Ishikawa (cell line): ENCODE results near the gene TBC1D1.
A peak's percentile ranks its signal among the peaks of the same experiment; 100 is the strongest.

ENCODE experiments used
- CEBPB ChIP-seq: IDR thresholded peaks from 2 replicates; pipeline ENCODE4 v1.6.1; 2012
- CREB1 ChIP-seq: IDR thresholded peaks from 2 replicates; pipeline ENCODE4 v1.6.1; 2012; ENCODE audit warnings: low read depth
- EGR1 ChIP-seq: IDR thresholded peaks from 2 replicates; pipeline ENCODE4 v1.6.1; 2012
- EP300 ChIP-seq: IDR thresholded peaks from 2 replicates; pipeline ENCODE4 v1.6.1; 2012; ENCODE audit warnings: borderline replicate concordance
- FOXM1 ChIP-seq: IDR thresholded peaks from 2 replicates; pipeline ENCODE4 v1.6.1; 2012; ENCODE audit warnings: low read depth, borderline replicate concordance
- NFIC ChIP-seq: IDR thresholded peaks from 2 replicates; pipeline ENCODE4 v1.6.1; 2012
- RAD21 ChIP-seq: IDR thresholded peaks from 2 replicates; pipeline ENCODE4 v1.6.1; 2012; ENCODE audit warnings: low read depth
- TAF1 ChIP-seq: IDR thresholded peaks from 2 replicates; pipeline ENCODE4 v1.6.1; 2012; ENCODE audit warnings: low read depth, mild to moderate bottlenecking
- TCF12 ChIP-seq: IDR thresholded peaks from 2 replicates; pipeline ENCODE4 v1.6.1; 2012; ENCODE audit warnings: low read depth
- TEAD4 ChIP-seq: IDR thresholded peaks from 2 replicates; pipeline ENCODE4 v1.6.1; 2012
- YY1 ChIP-seq: IDR thresholded peaks from 2 replicates; pipeline ENCODE4 v1.6.1; 2012; ENCODE audit warnings: low read depth
- ZBTB7A ChIP-seq: IDR thresholded peaks from 2 replicates; pipeline ENCODE4 v1.6.1; 2012; ENCODE audit warnings: low read depth
- TF ChIP-seq, protein P1 (sequence below): IDR thresholded peaks from 2 replicates; pipeline ENCODE4 v1.6.1; 2012
- TF ChIP-seq, protein P2 (sequence below): IDR thresholded peaks from 2 replicates; pipeline ENCODE4 v1.6.1; 2012
- TF ChIP-seq, protein P3 (sequence below): IDR thresholded peaks from 2 replicates; pipeline ENCODE4 v1.6.1; 2012; ENCODE audit warnings: low read depth, mild to moderate bottlenecking

TBC1D1 gene

DNA sequence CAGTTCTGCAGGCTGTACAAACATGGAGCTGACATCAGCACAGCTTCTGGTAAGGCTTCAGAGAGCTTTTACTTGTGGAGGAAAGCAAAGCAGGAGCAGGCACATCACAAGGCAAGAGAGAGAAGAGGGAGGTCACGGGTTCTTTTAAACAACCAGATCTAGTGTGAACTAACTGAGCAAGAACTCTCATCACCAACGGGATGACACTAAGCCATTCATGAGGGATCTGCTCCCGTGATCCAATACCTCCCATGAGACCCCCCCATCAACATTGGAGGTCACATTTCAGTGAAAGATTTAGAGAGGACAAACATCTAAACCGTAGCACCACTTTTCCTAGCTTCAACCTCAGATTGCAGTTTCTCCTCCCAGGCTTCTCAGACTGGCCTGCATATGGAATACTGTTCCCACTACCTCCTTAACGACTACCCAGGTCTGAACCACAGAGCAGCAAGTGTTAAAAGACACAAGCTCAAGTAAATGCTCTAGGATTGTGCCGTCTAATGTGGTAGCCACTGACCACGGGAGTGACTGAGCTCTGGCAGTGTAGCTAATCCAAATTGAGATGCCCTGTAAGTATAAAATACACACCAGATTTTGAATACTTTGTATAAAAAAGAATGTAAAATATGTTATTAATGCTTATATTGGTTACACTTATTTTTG lies 262.0 kb downstream of the TBC1D1 start:
- no peak for TF ChIP-seq TCF12
- TF ChIP-seq ZBTB7A: no peak
- TF ChIP-seq RAD21: no peak
- TF ChIP-seq YY1: no peak
- TF ChIP-seq TAF1: no peak
- TF ChIP-seq EGR1: no peak
- TF ChIP-seq FOXM1: no peak
- no peak for TF ChIP-seq CREB1

DNA sequence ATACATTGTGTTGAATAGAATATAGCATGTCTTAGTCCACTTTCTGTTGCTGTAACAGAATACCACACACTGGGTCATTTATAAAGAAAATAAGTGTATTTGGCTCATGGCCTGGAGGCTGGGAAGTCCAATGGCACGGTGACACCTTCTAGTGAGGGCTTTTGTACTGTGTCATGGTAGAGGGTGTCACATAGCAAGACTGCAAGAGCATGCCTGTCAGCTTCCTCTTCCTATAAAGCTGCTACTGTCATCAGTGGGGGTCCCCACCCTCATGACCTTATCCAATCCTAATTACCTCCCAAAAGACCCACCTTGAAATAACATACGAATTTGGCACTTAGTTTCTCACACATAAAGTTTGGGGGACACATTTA lies 262.5 kb downstream of the TBC1D1 start:
- TF ChIP-seq TCF12: no peak
- TF ChIP-seq EGR1: no peak
- no peak for TF ChIP-seq CREB1
- TF ChIP-seq, protein P1, sequence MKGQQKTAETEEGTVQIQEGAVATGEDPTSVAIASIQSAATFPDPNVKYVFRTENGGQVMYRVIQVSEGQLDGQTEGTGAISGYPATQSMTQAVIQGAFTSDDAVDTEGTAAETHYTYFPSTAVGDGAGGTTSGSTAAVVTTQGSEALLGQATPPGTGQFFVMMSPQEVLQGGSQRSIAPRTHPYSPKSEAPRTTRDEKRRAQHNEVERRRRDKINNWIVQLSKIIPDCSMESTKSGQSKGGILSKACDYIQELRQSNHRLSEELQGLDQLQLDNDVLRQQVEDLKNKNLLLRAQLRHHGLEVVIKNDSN: no peak
- TF ChIP-seq TEAD4: no peak
- TF ChIP-seq RAD21: no peak
- no peak for TF ChIP-seq EP300

DNA sequence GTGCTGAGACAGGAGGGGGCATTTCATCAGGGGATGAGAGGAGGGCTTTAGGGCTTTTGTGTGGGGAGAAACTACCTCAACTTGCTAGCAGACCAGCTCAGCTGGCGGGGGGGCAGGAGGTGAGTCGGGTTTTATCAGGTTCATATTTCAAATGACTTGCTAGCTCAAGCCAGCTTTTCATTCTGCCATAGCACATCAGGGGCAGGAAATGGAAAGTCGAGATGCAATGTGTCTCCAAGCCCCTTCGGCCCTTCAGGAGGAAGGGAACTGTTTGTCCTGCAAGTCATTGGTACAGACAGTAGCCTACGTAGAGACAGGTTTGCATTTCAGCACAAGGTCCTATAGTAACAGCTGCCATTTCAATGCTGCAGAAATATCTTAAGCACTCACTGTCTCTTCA lies 263.4 kb downstream of the TBC1D1 start:
- TF ChIP-seq CEBPB: no peak
- TF ChIP-seq FOXM1: no peak
- TF ChIP-seq RAD21: no peak
- no peak for TF ChIP-seq TAF1
- TF ChIP-seq, protein P2, sequence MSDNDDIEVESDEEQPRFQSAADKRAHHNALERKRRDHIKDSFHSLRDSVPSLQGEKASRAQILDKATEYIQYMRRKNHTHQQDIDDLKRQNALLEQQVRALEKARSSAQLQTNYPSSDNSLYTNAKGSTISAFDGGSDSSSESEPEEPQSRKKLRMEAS: no peak
- no peak for TF ChIP-seq ZBTB7A
- no peak for TF ChIP-seq EP300

DNA sequence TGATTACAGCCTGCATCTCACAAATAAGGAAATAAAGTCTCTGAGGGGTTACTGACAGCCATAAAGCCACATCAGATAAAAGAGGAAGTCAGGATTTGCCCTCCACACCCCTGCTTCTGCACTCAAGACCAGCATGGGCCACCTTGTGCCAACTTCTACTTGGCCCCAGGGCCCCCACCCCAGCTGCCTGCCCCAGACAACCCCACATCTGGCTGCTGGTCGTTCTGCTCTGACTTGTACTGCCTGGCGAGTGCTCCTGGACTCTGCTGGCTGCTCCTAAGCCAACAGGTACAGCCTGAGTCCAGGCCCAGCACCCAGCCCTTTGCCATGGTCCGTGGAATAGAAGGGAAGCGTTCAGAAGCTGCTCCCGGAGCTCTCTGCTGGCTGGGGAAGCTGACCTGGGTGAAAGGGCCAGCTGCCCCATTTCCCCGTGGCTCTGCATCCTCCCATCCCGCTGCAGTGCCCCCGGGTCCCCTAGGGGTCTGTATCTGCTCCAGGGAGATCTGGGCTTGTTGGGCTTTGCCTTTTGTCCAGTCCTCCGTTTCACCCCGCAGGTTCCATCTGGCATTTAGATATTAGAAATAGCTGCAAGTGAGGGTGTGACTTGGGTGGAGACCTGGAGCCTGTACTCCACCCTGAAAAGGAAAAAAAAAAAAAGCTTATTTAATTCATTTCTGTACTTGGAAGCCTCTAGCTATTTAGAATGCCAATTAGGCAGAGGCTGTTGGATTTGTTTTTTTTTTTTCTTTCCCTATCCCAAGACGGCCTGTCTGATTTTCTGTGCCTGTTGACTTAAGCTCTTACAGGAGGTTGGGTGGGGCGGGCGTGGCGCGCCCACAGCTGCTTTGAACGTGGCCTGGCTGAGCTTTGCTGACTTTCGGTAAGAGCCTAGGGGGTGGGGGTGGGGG lies 264.1 kb downstream of the TBC1D1 start:
- TF ChIP-seq RAD21 (no peak), YY1 (no peak), TCF12 (no peak), NFIC (no peak), TAF1 (no peak), ZBTB7A (no peak), CEBPB (no peak), FOXM1 (no peak), TEAD4 (no peak), CREB1 (no peak)
- TF ChIP-seq, protein P2: no peak
- TF ChIP-seq, protein P3, sequence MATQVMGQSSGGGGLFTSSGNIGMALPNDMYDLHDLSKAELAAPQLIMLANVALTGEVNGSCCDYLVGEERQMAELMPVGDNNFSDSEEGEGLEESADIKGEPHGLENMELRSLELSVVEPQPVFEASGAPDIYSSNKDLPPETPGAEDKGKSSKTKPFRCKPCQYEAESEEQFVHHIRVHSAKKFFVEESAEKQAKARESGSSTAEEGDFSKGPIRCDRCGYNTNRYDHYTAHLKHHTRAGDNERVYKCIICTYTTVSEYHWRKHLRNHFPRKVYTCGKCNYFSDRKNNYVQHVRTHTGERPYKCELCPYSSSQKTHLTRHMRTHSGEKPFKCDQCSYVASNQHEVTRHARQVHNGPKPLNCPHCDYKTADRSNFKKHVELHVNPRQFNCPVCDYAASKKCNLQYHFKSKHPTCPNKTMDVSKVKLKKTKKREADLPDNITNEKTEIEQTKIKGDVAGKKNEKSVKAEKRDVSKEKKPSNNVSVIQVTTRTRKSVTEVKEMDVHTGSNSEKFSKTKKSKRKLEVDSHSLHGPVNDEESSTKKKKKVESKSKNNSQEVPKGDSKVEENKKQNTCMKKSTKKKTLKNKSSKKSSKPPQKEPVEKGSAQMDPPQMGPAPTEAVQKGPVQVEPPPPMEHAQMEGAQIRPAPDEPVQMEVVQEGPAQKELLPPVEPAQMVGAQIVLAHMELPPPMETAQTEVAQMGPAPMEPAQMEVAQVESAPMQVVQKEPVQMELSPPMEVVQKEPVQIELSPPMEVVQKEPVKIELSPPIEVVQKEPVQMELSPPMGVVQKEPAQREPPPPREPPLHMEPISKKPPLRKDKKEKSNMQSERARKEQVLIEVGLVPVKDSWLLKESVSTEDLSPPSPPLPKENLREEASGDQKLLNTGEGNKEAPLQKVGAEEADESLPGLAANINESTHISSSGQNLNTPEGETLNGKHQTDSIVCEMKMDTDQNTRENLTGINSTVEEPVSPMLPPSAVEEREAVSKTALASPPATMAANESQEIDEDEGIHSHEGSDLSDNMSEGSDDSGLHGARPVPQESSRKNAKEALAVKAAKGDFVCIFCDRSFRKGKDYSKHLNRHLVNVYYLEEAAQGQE: no peak
- TF ChIP-seq, protein P1: no peak

DNA sequence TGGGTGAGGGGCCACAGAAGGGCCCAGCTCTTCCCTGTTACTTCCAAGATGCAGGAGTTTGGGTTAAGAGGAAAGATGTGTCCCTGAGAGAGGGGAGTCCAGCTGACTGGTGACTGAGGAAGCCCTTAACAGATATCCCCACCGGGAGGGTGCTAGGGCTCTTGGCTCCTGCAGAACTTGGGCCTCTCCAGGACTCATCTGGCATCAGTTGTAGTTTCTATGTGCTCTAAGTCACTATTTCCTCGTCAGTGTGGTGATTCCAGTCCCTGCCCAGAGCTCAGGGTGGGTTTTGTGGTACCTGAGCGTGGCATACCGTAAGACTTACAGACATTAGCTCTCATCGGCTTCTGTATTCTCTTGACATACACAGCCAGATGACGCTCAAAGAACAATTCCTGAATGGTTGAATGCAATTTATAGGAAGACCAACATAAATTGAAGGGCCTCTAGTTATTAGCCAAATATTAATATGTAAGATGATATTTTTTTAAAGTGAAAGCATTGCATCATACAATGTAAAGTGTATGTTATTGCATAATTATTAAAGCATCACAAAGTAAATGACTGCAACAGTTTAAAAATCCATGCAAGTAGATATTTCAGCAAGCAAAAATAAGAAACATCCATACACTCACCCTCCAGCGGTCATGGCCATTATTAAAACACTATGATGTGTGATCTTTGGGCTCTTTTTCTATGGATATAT lies 264.9 kb downstream of the TBC1D1 start:
- TF ChIP-seq NFIC: no peak
- no peak for TF ChIP-seq YY1
- no peak for TF ChIP-seq CREB1
- no peak for TF ChIP-seq RAD21
- TF ChIP-seq EP300: no peak
- TF ChIP-seq EGR1: no peak
- no peak for TF ChIP-seq FOXM1
- TF ChIP-seq CEBPB: no peak
- TF ChIP-seq ZBTB7A: no peak

DNA sequence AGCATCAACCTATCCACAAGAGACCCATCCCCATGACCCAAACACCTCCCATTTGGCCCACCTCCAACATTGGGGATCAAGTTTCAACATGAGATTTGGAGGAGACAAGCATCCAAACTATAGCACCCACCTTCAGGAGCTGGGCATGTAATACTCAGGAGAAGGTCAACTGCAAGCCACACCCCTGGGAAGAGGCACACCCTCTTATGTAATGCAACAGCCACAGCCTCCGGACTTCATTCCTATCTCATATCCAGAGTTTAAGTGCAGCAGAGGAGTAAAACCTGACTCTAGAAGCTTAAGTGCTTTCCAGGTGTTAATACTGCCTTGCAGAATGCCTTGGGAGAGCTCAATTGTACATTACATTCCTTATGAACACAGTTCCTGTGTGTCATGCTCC lies 266.7 kb downstream of the TBC1D1 start:
- no peak for TF ChIP-seq RAD21
- no peak for TF ChIP-seq YY1
- peak; percentile 14; the same call in 1 of the 2 replicates for TF ChIP-seq EP300
- TF ChIP-seq NFIC: peak; percentile 63
- no peak for TF ChIP-seq FOXM1
- TF ChIP-seq, protein P2: no peak
- no peak for TF ChIP-seq EGR1
- TF ChIP-seq, protein P1: no peak
- TF ChIP-seq ZBTB7A: no peak
- no peak for TF ChIP-seq CEBPB
- TF ChIP-seq, protein P3: no peak
- no peak for TF ChIP-seq CREB1
- TF ChIP-seq TAF1: no peak
- TF ChIP-seq TCF12: no peak
- TF ChIP-seq TEAD4: no peak
